Motor neuron (in vitro differentiated cells): ENCODE measurements around the gene FGFBP3. TPM values are rescaled to one million over a fixed set of nuclear protein-coding genes. Genes with fewer than 3 reads are reported as not detected.

Source experiments
- ATAC-seq, 8 experiments: fragments of 200-7000 bp; cut with Tn5 transposase; replicated peaks in 6 of 8; 2 replicates each; pipeline ENCODE4 v1.8.0; 2021; ENCODE audit warnings: mild to moderate bottlenecking in 8 of 8, moderate library complexity in 8 of 8
- H3K27ac ChIP-seq, 2 donors: fragments of 250-450 bp; sonication (Bioruptor Pico); 2 replicates each; pipeline ENCODE4 v1.9.0; 2021; ENCODE audit warnings: antibody characterized with exemption in 2 of 2, mild to moderate bottlenecking in 2 of 2, moderate library complexity in 1 of 2
- H3K4me1 ChIP-seq, 2 donors: fragments of 250-450 bp; sonication (Bioruptor Pico); replicated peaks in 1 of 2; 2 replicates each; pipeline ENCODE4 v1.6.1; 2021; ENCODE audit warnings: antibody characterized with exemption in 2 of 2, mild to moderate bottlenecking in 2 of 2, moderate library complexity in 1 of 2
- H3K4me3 ChIP-seq, 5 donors: fragments of 250-450 bp; sonication (Bioruptor Pico); 2 replicates each; pipeline ENCODE4 v1.9.0; 2021; ENCODE audit warnings: antibody characterized with exemption in 5 of 5, mild to moderate bottlenecking in 5 of 5, moderate library complexity in 4 of 5
- WGBS, 10 experiments: fragments of 450-650 bp; shearing (Covaris generic); methylation state at CpG; one replicate each; pipeline ENCODE4 v1.0.0; 2022; 5-methylcytosine and 5-hydroxymethylcytosine counted together
- in situ Hi-C, 9 experiments: fragments of 400-800 bp; cut with MboI; loops; one replicate each; pipeline ENCODE4 v1.15.0; 2021; ENCODE audit warnings: low sequenced_read_pairs in 9 of 9, low pct_unique_long_range_greater_than_20kb in 2 of 9; ENCODE audit not compliant: unreplicated experiment in 9 of 9
- total RNA-seq, 8 experiments: library from RNA; unstranded; fragments of 300-600 nt; gene quantifications; 2 replicates each; pipeline versions ENCODE4 v1.2.3 to v1.2.4, GENCODE V29; 2022

Gene FGFBP3
- total RNA-seq, 8 experiments from 2014 or later = 0.36 to 52.3 (median 10.4) TPM

GRCh38 chr10:91875779-91876178 is 33.5 kb downstream of the FGFBP3 start:
- Histone ChIP-seq H3K4me3 (no peak overlapping the region), H3K4me1 (peaks cover 15 to 22% of the 10 kb centered on the region in 2 donors), H3K27ac (no peak overlapping the region)
- in situ Hi-C loops = loop anchor here in 1 of 9 experiments (25.0 kb wide), 1 partner anchor 463 kb away; the partner anchor contains the start of gene HECTD2
- 50 to 100% (median 93%) methylated on average over 1 of the region's 1 CpG; no CpG with 5 or more reads in 2 of the 10 experiments for WGBS, 10 experiments
- ATAC-seq = no peak

GRCh38 chr10:91875156-91875555 is 34.1 kb downstream of the FGFBP3 start:
- H3K4me3 ChIP-seq = no peak overlapping the region
- peaks cover 11 to 17% of the 10 kb centered on the region in 2 donors for H3K4me1 ChIP-seq
- in situ Hi-C loops = loop anchor here in 1 of 9 experiments (25.0 kb wide), 1 partner anchor 463 kb away; the partner anchor contains the start of gene HECTD2
- 90 to 100% (median 96%) methylated on average over 1 to 2 of the region's 2 CpGs; no CpG with 5 or more reads in 4 of the 10 experiments for WGBS, 10 experiments
- H3K27ac ChIP-seq = peak overlapping the region in 1 of 2 donors; percentile 73
- ATAC-seq = no peak

- 27 to 100% (median 75%) methylated on average over 1 to 2 of the region's 2 CpGs; no CpG with 5 or more reads in 1 of the 10 experiments for WGBS, 10 experiments
- H3K4me3 ChIP-seq = no peak overlapping the region
- in situ Hi-C loops = no loop called here
- no peak overlapping the region for H3K27ac ChIP-seq
- H3K4me1 ChIP-seq = no peaks in the 10 kb centered on the region
- ATAC-seq = peak in 3 of 8 experiments; percentile 53 to 84 (median 84)
These were observed 43.7 kb downstream of the FGFBP3 start for GRCh38 chr10:91865562-91866081.

DNA sequence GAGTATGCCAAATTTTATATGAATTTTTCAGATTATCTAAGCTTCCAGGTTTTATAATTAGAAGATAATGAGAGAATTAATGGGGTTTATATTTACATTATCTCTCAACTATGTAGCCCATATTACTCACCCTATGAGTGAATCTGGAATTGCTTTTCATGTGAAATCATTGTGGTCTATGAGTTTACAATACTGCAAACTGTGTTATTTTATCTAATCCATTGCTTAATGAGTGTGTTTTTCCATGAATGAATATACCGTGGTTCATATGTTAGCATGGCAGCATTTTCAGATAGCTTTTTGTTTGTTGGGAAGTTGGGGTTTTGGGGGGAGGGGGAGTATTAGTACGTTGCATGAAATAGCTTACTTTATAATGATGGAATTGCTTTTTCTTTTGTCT is 44.5 kb downstream of the FGFBP3 start:
- Histone ChIP-seq H3K27ac (no peak overlapping the region), H3K4me1 (no peaks in the 10 kb centered on the region), H3K4me3 (no peak overlapping the region)
- 35 to 100% (median 80%) methylated on average over 1 to 2 of the region's 2 CpGs; no CpG with 5 or more reads in 3 of the 10 experiments for WGBS, 10 experiments
- in situ Hi-C loops = no loop called here
- ATAC-seq = no peak

DNA sequence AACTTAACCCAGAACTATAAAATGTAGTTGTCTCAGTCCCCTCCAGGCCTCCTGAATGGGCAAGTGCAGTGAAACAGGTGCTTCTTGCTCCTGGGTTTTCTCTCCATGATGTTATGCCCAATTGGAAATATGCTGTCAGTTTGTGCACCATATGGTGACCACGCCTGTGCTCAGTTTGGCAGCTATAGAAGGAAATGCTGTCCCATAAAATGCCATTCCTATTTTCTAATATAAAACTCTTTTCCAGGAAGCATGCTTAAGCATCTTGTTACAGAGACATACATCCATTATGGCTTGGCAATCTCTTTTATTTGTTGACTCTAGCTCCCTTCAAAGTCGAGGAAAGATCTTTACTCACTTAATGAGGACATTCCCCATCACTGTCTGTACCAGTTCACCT is 45.2 kb downstream of the FGFBP3 start:
- in situ Hi-C loops = no loop called here
- H3K4me3 ChIP-seq = no peak overlapping the region
- peak in 2 of 8 experiments; percentile 40 to 53 for ATAC-seq
- WGBS, 10 experiments = 13 to 64% (median 45%) methylated on average over 1 to 2 of the region's 2 CpGs; no CpG with 5 or more reads in 2 of the 10 experiments
- H3K4me1 ChIP-seq = no peaks in the 10 kb centered on the region
- H3K27ac ChIP-seq = no peak overlapping the region

GRCh38 chr10:91860885-91861284 is 48.4 kb downstream of the FGFBP3 start:
- in situ Hi-C loops = no loop called here
- no peak overlapping the region for H3K27ac ChIP-seq
- ATAC-seq = no peak
- H3K4me1 ChIP-seq = no peaks in the 10 kb centered on the region
- 73 to 100% (median 100%) methylated on average over 1 of the region's 1 CpG; no CpG with 5 or more reads in 1 of the 10 experiments for WGBS, 10 experiments
- no peak overlapping the region for H3K4me3 ChIP-seq

GRCh38 chr10:91856637-91857036 is 52.6 kb downstream of the FGFBP3 start:
- 63 to 100% (median 87%) methylated on average over 1 to 6 of the region's 6 CpGs; no CpG with 5 or more reads in 1 of the 10 experiments for WGBS, 10 experiments
- in situ Hi-C loops = no loop called here
- Histone ChIP-seq H3K4me3 (no peak overlapping the region), H3K4me1 (no peaks in the 10 kb centered on the region), H3K27ac (no peak overlapping the region)
- ATAC-seq = no peak

Other genes starting within 250 kb of the FGFBP3 start
- gene TNKS2, start 111.1 kb downstream of the FGFBP3 start, total RNA-seq = 10 to 100 TPM; 28.4 to 44.1 (median 34.2) TPM
- gene BTAF1, start 14.3 kb upstream of the FGFBP3 start, total RNA-seq = 10 to 100 TPM; 33.5 to 65.7 (median 46.9) TPM